Stimulated activated CD4-positive, alpha-beta T cell treated with anti-CD3 and anti-CD28 coated beads, Interleukin-1b, Interleukin-23, amount 100 ng/mL, for 1 hour (primary cell): ENCODE results near the gene MADD.

ENCODE experiments used
- DNase-seq, 2 donors: peaks; one replicate each; pipeline ENCODE4 v3.0.0-alpha.2; 2020; ENCODE audit warnings: low read depth in 2 of 2

MADD gene

GRCh38 chr11:47269829-47270305 lies at the start of gene MADD:
MADD (plus strand) TSS chr11:47270133.
- peak; percentile 84 for DNase-seq

GRCh38 chr11:47220401-47220821 lies 49.5 kb upstream of the MADD start:
- no peak for DNase-seq

GRCh38 chr11:47222696-47223095 lies 47.2 kb upstream of the MADD start:
- no peak for DNase-seq

GRCh38 chr11:47225552-47226400 lies 44.2 kb upstream of the MADD start:
- DNase-seq = no peak

GRCh38 chr11:47229161-47229560 lies 40.8 kb upstream of the MADD start:
- no peak for DNase-seq

- no peak for DNase-seq
These were observed 36.9 kb upstream of the MADD start for GRCh38 chr11:47233051-47233450.

GRCh38 chr11:47233989-47234668 lies 35.8 kb upstream of the MADD start:
- no peak for DNase-seq

- peak in 1 of 2 donors; percentile 38 for DNase-seq
These were observed 35.2 kb upstream of the MADD start for GRCh38 chr11:47234669-47235100.

GRCh38 chr11:47235163-47235562 lies 34.8 kb upstream of the MADD start:
- no peak for DNase-seq

GRCh38 chr11:47236482-47236881 lies 33.5 kb upstream of the MADD start:
- DNase-seq = no peak

GRCh38 chr11:47239852-47240251 lies 30.1 kb upstream of the MADD start:
- no peak for DNase-seq

- no peak for DNase-seq
These were observed 28.1 kb upstream of the MADD start for GRCh38 chr11:47241841-47242301.

- no peak for DNase-seq
These were observed 27.2 kb upstream of the MADD start for GRCh38 chr11:47242596-47243192.

- DNase-seq = no peak
These were observed 26.5 kb upstream of the MADD start for GRCh38 chr11:47243454-47243853.

- DNase-seq = no peak
These were observed 25.2 kb upstream of the MADD start for GRCh38 chr11:47244448-47245350.

- DNase-seq = no peak
These were observed 24.1 kb upstream of the MADD start for GRCh38 chr11:47245611-47246357.

GRCh38 chr11:47247502-47247901 lies 22.4 kb upstream of the MADD start:
- DNase-seq = no peak

- no peak for DNase-seq
These were observed 21.6 kb upstream of the MADD start for GRCh38 chr11:47248304-47248663.

- peak; percentile 57 for DNase-seq
These were observed 21.1 kb upstream of the MADD start, which contains the start of gene ACP2 for GRCh38 chr11:47248664-47249377. ACP2 (minus strand) TSS chr11:47248814; CDS start chr11:47248789, 25 bp downstream.

GRCh38 chr11:47249378-47249715 lies 20.6 kb upstream of the MADD start:
- no peak for DNase-seq
